Uterus (tissue), 2 donors: ENCODE results near the gene ITIH4.

Experiments used
- POLR2A ChIP-seq, 2 donors: fragments of 450-650 bp; IDR thresholded peaks; one replicate each; pipeline ENCODE4 v1.6.1; 2016; ENCODE audit warnings: antibody characterized with exemption in 2 of 2, mild to moderate bottlenecking in 1 of 2, moderate library complexity in 1 of 2
- TF ChIP-seq, protein P1 (sequence below), 4 experiments: fragments of 200-600 bp in 2 of 4; fragments of 450-650 bp in 2 of 4; sonication (generic) in 2 of 4; IDR thresholded peaks; one replicate each; pipeline ENCODE4 v1.5.1; 2016 to 2019; ENCODE audit warnings: antibody characterized with exemption in 4 of 4, mild to moderate bottlenecking in 2 of 4, moderate library complexity in 1 of 4

DNA sequence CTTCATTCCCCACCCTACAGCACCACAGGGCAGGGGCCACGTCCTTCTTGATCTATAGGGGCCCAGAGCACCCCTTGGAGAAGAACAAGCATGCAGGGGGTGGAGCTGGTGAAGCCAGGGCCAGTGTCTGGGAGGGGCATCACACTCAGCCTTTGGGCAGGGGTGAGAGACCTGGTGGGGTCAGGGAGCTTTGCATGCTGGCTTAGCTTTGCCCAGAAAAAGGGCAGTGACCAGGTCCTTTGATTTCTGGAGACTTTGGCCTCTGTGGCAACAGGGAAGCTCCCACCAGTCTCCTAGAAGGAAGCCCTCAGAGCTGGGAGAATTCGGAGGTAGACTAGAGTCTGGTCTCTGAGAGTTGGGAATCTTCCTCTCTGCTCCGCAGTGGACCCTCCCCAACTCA, 990 bp downstream of the ITIH4 start:
- TF ChIP-seq, protein P1, sequence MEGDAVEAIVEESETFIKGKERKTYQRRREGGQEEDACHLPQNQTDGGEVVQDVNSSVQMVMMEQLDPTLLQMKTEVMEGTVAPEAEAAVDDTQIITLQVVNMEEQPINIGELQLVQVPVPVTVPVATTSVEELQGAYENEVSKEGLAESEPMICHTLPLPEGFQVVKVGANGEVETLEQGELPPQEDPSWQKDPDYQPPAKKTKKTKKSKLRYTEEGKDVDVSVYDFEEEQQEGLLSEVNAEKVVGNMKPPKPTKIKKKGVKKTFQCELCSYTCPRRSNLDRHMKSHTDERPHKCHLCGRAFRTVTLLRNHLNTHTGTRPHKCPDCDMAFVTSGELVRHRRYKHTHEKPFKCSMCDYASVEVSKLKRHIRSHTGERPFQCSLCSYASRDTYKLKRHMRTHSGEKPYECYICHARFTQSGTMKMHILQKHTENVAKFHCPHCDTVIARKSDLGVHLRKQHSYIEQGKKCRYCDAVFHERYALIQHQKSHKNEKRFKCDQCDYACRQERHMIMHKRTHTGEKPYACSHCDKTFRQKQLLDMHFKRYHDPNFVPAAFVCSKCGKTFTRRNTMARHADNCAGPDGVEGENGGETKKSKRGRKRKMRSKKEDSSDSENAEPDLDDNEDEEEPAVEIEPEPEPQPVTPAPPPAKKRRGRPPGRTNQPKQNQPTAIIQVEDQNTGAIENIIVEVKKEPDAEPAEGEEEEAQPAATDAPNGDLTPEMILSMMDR (IDR thresholded peaks at IDR 0.05) = no peak
- no peak for TF ChIP-seq POLR2A (IDR thresholded peaks at IDR 0.05)
